NCI-H82 treated with DMSO at 0.1 percent for 48 hours (cell line): ENCODE results near the gene PALLD.

Experiments
- DNase-seq: peaks from one replicate; lab custom pipeline; 2025; ENCODE audit not compliant: unreplicated experiment; lab: John Stamatoyannopoulos, UW

Gene PALLD

DNA sequence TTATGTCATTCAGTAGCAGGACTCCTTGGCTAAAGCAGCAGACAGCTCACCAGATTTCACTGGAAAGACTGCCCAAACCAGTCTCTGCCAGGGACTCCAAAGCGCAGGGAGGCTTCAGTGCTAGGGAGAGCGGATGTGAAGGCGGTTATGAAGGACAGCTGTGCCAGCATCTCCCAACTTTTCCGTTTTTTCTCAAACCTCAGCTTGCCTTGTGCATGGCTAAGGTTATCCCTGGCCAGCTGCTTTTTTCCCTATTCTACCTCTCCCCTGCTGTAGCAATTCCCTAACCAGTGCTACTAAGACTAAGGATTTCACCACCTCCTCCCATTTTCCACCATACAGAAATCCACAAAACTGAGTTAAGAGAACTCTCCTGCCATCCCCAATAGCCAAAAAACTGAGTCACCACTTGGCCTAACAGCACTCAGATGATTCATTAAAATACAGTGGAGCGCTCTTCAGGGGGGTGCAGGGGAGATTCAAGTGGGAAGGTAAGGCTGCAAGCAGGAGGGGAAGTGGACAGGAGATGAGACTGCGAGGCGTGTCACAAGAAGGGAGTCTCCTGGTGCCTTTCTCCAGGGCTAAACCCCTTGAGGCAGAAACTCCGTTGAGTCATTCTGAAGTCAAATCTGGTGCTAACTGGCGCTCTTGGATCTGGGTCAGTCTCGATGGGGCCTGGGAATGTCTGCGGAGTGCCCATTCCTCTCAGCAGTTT is 90.7 kb downstream of the PALLD start:
- no peak for DNase-seq

GRCh38 chr4:168588916-168589531 is 92.2 kb downstream of the PALLD start:
- no peak for DNase-seq

GRCh38 chr4:168592676-168593075 is 95.8 kb downstream of the PALLD start:
- DNase-seq = no peak

GRCh38 chr4:168593399-168593798 is 96.5 kb downstream of the PALLD start:
- no peak for DNase-seq

GRCh38 chr4:168594121-168594520 is 97.3 kb downstream of the PALLD start:
- no peak for DNase-seq

DNA sequence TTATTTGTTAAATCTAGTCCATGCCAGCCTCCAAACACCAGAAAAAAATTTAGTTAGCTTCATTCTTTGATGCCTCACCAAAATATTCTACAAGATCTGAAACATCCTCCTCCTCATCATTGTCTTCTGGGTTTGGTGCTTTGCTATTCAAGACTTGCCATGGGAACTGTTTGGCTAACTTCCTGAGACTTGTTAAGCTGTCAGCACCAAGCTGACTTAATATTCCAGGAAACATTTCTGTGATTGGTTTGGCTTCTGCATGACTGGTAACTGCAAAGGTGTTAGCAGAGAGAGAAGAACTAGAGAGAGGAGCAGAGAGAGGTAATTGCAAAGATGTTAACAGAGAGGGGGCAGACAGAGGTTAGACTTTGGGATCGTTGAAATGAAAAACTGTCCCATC is 101.3 kb downstream of the PALLD start:
- DNase-seq = no peak

DNA sequence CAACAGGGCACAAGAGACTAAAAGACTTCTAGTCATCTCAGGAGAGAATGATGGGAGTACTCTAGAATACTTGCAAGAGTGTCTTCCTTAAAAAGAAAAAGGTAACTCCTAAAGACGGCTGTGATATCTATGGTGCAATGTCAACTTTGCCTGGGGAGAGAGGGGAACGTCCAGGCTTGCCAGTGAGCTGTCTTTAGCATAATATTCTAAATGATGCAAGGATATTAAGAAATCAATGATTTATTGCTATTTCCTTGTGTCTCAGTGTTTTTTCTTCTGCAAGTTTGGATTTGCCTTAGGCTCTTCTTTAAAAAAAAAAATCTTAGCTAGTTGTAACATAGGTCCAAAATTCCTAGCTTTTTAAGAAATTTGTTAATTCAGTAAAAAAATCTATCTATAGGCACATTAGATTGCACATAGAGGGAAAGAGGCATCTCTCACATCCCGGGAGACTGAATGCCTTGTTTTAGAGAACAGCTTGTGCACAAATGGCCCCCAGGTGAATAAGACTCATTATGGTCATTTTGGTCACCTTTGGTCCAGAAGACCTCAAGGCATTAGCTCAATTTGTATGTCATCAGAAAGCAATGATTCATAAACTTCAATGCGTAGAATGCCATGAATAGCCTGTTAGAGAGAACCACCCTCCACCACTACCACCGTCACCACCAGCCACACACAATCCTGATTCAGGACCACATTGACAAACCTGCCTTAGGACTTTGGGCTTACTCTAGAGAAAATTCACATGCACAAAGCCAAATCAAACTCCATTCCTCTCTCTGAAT is 104.1 kb downstream of the PALLD start:
- no peak for DNase-seq

DNA sequence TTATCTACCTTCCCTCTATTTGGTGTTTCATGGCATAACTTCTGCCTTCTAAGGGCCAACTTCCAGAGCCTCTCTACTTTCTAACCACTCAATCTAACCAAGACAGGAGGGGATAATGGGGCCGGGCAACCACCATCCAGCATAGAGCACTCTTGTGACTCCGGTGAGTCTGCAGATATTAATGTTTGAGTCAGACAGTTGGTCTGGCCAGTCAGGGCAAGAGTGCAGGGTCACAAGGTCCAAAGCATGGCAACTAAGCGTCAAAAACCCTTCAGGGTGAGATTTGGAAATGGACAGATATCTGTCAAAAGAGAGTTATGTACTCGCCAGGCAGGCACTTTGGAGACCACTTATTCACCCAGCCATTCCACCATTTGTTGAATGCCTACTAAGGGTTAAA is 105.0 kb downstream of the PALLD start:
- DNase-seq = no peak

DNA sequence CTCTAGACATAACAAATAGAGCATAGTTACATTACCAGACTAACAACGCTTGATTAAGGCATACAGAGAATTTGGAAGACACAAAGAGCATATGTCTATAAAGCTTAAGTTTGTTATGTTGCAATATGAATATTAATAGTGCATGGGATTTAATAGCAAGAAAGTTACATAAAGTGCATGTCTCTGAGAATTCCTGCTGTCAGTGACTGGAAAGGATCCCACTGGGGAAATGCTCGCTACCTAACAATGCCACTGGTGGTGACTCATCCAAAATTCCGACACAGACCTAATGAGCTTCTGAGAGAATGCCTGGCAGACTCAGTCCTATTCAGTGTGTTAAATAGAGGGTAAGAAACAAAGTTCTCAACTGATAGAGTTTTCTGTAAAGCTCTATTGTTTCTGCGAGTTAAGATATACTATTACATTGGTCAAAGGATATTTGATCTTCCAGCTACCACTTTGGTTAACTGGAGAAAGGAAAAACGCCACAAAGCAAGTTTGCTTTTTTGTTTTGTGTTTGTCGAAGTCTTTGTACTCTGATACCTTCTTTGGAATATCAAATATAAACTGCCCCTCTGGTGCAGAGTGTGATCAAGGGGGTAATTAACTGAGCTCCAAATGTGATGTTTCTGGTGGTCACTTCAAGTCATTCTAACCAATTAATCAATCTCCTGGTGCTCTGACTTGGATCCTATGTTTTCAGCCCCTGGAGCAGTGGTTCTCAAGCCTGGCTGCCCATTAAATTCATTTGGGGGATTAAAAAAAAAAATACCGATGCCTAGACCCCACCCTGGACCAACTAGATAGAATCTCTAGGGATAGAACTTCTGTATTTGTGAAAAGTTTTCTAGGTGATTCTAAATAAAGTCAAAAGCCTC is 107.9 kb downstream of the PALLD start:
- no peak for DNase-seq

DNA sequence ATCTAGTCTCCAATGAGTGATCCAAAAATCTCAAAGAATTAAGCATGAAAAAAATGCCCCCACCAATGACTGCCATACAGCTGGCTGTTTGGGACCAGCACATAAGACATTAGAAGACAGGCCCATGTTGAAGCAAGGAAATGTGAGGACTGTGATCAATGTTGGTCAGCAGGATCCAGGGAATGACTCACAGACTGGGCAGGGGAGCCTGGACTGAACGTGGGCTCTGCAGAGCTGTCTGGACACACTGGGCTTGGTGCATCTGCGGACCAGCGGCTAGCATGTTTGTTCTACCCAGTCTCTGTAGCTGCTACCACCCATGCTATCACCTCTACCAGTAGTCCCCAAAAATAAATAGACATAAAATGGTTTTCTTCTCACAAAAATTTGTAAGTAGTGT is 108.6 kb downstream of the PALLD start:
- no peak for DNase-seq

- DNase-seq = no peak
Measured at GRCh38 chr4:168607215-168607614, 110.4 kb downstream of the PALLD start.

DNA sequence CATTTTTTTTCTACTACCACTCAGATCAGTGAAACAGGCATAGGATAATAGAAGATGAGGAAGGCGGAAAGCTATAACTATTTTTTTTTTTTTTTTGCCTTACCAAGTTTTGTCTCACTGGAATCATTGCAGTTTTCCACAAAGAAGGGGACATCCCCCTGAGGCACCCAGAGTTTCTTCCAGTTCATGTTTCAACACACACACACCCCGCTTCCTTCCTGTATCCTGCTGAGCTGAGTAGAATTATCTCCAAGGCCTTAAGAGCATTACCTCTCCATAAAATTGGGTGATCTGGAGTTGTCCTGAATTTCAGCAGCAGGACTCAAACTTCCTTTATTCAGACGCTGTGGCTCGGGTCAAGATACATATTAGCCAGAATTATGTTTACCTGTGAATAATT is 111.9 kb downstream of the PALLD start:
- no peak for DNase-seq

GRCh38 chr4:168609369-168609768 is 112.5 kb downstream of the PALLD start:
- no peak for DNase-seq

GRCh38 chr4:168610911-168611530 is 114.2 kb downstream of the PALLD start:
- no peak for DNase-seq

DNA sequence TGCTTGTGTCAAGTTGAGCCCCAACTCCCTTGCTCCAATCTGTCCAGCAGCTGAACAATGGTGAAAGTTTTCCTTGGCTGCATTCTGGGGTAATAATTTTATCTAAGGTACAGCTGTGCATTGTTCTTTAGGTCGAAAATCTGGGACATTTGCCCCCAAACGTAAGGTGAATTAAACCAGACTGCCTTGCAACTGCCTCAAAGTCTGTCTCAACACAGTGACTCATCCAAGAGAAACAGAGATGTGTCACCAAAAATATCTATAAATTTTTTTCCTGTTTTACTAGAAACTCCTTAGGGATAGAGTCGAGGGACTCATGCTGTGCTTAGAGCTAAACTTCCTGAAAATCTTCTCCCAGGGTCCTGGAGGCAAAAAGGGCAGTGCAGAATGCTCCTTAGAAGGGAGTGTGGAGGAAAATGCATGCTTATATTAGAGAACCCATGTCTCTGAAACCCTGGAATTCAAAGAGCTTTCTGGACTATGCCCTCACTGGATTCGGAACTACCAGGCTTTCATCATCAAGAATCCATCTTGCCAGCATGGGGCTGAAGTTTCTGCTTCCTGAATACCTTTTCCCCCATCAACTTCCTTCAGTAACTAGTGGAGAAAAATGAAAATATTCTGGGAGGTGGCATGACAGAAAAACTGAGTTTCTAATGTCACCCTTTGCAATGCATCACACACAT is 115.7 kb downstream of the PALLD start:
- DNase-seq = no peak

- DNase-seq = no peak
Measured at GRCh38 chr4:168613869-168614268, 117.0 kb downstream of the PALLD start.

- no peak for DNase-seq
Measured at GRCh38 chr4:168614281-168615057, 117.6 kb downstream of the PALLD start.

GRCh38 chr4:168615294-168616065 is 118.6 kb downstream of the PALLD start:
- DNase-seq = no peak
